Activated CD4-positive, alpha-beta T cell treated with anti-CD3 and anti-CD28 coated beads, Interleukin-2, Interleukin-6, amounts not matched to agents 100 ng/mL and 50 ng/mL, durations not matched to agents 16 hours and 8 hours (primary cell): ENCODE results near the gene ARL6IP4.
"Not testable (repeated sequence)": the region's sequence is repeated elsewhere in the genome, so short reads cannot be mapped to it uniquely, and the experiment has no call there.

Source experiments
- DNase-seq: peaks from one replicate; pipeline ENCODE4 v3.0.0-alpha.2; 2020

Gene ARL6IP4

GRCh38 chr12:123013185-123014095 is 33.0 kb downstream of the ARL6IP4 start:
- DNase-seq = no peak

GRCh38 chr12:123014473-123014872 is 34.0 kb downstream of the ARL6IP4 start:
- not testable (repeated sequence) for DNase-seq

DNA sequence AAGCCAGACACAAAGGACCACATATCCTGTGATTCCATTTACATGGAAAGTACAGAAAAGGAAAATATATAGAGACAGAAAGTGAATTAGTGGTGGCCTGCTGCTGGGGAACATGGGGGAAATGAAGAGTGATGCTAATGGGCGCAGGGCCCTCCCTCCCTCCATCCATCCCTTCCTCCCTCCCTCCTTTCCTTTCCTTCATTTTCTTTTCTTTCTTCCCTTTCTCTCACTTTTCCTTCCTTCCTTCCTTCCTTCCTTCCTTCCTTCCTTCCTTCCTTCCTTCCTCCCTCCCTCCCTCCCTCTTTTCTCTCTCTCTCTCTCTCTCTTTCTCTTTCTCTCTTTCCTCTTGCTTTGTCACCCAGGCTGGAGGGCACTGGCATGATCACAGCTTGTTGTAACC is 37.3 kb downstream of the ARL6IP4 start:
- DNase-seq = no peak

DNA sequence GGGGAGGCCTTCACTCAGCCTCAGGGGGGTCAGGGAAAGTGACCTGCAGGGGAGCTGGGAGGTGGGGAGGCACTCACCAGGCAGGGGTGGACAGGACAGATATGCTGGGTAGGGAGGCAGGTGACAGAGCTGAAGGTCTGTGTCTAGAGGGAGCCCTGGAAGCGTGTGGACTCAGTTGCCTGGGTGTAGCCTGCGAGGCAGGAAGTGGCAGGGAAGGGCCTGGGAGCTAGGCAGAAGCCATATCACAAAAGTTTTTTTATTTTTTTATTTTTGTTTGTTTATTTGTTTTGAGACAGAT is 39.3 kb downstream of the ARL6IP4 start:
- no peak for DNase-seq

DNA sequence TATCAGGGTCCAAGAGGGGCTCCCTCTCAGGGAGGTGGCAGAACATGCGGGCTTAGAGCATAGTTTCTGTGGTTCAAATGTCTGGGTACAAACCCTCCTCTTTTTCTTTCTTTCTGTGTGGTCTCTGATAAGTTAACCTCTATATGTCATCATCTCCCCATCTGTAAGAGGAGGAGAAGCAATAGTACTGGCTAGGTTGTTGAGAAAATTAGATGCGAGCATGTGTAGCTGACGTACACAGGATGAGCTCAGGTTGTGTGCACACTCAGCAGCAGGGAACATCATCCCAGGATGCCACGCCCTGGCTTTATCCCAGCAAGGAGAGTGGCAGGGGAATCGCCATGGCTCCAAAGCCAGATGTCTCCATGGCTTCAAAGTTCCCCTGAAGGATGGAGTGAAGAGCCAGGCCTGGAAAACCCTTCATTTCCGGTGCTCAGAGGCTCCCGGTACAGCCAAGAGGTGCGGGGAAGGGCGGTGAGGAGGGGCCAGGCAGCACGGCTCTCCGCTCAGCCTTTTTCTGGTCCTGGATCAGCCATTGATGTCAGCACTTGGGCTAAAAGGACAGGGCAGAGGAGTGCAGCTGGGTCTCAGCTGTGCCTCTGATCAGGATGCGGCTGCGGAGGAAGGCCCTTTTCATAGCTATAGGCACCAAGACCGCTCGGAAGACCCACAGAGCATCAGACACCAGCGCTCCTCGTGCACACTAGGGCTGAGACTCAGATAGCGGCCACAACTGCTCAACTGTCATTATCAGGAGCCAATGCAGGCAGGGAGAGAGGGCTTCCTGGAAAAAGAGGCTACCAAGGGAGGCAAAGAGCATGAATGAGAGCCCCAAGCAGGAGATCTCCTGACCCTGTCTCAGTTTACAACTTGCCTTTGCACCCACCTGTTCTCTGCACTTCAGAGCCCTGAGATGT is 41.5 kb downstream of the ARL6IP4 start:
- no peak for DNase-seq

GRCh38 chr12:123022846-123023245 is 42.4 kb downstream of the ARL6IP4 start:
- DNase-seq = no peak

- DNase-seq = peak; percentile 64
Measured at GRCh38 chr12:123024819-123025391, 44.4 kb downstream of the ARL6IP4 start.

GRCh38 chr12:123026094-123026853 is 45.8 kb downstream of the ARL6IP4 start:
- no peak for DNase-seq

DNA sequence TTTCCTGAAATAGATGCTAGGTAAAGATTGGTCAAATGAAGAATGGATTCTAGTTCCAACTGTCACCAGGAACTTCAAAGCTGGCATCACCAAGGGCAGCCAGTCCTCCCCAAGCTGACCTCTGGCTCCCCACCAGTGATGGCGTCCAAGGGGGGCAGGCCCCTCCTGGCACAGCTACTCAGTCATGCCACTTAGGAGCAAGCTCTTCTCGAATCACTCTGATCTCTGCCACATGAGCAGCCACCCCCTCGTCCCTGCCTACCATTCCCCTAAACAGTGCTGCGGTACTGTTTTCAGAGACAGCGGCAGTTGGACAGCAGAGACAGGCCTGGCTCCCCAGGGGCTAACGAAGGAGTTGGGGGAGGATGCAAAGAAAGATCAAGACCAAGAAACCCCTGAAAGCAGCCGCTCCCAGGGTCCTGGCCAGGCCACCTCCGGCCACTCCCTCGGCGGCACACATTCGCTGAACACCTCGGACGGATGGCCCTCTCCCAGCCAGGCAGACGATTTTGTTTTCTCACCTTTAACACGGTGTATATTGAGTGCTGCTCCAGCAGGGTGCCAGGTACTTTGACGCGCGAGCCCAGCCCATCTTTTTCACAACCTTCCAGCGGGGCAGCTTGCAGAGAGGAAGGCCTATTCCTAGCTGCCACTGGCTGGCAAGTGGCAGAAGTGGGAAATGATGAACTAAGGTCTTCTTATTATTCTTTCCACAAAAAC is 47.4 kb downstream of the ARL6IP4 start:
- no peak for DNase-seq

DNA sequence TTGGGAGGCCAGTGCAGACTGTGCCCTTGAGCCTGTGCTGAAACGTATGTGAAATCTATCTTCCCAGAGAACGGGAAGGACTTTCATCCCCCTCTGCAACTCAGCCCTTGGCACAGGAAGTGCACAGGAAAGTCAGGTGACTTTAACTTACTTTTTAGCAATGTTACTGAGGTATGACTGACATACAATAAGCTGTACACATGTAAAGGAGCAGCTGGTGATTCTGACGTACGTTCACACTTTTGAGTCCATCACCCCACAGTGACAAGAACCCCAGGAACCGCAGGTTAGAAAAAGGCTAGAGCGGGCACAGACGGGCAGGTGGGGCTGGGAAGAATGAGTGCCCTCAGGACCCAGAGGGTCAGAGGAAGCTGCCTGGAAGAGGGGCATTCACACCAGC is 48.0 kb downstream of the ARL6IP4 start:
- DNase-seq = no peak

DNA sequence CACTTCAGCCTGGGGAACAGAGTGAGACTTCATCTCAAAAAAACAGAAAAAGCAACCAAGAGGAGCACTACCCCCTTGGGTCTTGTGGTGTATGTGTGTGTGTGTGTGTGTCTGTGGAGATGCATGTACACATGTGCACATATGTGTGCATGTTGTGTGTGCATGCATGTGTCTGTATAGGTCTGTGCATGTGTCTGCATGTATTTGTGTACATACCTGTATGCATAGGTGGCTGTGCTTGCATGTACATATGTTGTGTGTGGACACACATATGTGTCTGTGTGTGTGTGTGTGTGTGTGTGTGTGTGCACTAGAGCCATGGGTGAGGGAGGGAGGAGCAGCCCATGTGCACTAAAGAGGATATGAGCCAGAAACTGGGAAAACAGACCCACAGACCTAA is 49.1 kb downstream of the ARL6IP4 start:
- DNase-seq = no peak

DNA sequence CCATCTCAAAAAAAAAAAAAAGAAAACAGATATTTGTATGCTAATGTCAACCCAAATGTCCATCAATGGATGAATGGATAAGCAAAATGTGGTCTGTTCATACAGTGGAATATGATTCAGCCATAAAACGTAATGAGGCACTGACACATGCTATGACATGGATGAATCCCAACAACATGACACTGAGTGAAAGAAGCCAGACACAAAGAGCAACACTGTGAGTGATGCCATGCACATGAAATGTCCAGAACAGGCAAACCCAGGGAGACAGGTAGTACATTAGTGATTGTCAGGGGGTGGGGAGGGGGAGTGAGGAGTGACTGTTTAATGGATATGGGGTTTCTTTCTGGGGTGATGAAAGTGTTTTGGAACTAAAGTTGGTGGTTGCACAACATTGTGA is 50.2 kb downstream of the ARL6IP4 start:
- no peak for DNase-seq

- DNase-seq = no peak
Measured at GRCh38 chr12:123031171-123031845, 50.8 kb downstream of the ARL6IP4 start.
